KG1 (cell line): ENCODE data around the gene BRINP2.

Source experiments
- DNase-seq: peaks from one replicate; lab custom pipeline; 2025; lab: John Stamatoyannopoulos, UW

BRINP2 gene

DNA sequence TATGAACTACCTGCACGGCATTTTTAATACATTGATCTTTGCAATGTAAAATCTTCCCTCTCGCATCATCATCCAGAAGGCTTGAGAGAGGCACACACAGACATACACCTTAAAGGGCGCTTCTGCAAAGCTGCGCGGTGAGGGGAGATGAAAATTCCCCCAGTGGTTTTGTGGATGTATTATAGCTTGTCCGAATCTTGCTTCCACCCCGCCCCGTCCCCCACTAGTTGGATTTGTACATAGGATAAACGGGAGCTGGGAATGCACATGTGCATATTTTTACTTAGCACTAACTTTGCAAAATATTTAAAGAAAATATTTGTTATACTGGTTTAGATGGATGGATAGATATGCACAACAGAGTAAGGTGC lies 5.7 kb upstream of the BRINP2 start:
- DNase-seq: no peak

DNA sequence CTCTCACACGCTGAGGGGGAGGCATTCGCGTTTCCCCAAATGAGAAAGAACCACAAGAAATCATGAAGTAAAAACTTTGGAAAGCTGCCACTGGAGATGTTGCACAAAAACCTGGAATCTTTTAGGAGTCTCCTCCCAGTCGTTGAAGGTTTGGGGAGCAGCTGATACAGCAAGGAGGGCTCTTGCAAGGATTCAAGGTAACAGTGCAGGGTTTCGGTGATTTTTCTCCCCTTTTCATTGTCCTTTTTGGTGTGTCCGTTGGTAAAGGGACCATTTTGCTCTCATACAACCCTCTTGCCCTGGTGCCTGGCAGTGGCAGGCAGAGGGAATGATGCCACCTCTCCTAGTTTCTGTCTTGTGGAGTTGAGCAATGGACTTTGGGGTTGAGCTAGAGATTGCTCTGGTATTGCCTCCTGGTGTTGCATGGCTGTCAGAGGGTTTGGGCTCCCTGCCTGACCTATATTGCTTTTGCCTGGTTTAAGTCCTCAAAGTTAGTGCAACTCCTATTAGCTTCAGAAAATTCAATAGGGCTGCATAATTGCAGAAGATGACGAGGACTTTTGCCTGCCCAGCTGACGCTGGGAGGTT lies 872 bp downstream of the BRINP2 start:
- DNase-seq: no peak

- DNase-seq: no peak
Observed at GRCh38 chr1:177172272-177172671, 1.5 kb downstream of the BRINP2 start.

GRCh38 chr1:177172866-177173265 lies 2.1 kb downstream of the BRINP2 start:
- no peak for DNase-seq

- no peak for DNase-seq
Observed at GRCh38 chr1:177173976-177174375, 3.2 kb downstream of the BRINP2 start.

GRCh38 chr1:177174921-177175634 lies 4.3 kb downstream of the BRINP2 start:
- no peak for DNase-seq

DNA sequence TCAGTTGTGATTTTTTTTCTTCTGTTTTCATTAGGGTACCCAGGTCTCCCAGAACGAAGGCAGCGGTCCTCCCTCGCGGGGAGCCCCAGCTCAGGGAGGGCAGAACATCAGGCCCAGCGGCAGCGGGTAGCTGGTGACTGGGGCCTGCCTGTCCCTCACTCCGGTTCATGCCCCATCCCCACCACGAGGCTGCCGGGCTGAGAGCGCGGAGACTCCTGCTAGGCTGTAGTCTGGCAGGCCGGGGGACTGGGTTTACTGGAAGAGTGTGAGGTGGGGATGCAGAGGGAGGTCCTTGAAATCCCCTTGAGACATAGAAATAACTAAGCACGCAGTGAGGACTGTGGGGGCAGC lies 10.5 kb downstream of the BRINP2 start:
- DNase-seq: no peak

DNA sequence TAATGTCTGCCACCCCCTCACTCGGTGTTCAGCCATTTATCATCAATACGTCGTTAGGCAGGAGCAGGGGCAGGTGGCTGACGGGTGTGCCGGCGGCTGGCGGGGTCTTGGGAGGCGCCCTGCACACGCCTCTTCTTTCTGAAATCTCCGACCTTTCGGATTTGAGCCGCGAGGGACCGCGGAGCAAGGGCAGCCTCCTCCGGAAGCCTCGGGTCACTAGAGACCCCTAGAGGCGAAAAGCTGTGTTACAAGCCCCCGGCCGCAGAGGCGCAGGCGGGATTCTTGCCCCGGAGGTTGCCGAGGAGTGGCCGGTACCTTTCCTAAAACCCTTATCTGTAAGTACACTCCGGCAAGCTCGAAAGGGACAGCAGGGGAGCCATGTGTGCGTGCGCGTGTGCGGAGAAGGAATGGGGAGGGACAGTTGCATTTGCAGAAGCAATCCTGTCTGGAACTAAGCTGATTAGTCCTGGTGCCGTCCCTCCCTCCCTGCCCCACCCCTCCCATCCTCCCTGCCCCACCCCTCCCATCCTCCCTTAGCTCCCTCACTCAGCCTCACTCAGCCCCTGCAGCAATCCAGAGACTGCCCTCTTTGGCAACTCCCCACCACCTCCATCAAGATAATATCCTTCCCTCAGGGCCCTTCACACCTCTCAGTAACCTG lies 11.0 kb downstream of the BRINP2 start:
- DNase-seq: peak; percentile 3

DNA sequence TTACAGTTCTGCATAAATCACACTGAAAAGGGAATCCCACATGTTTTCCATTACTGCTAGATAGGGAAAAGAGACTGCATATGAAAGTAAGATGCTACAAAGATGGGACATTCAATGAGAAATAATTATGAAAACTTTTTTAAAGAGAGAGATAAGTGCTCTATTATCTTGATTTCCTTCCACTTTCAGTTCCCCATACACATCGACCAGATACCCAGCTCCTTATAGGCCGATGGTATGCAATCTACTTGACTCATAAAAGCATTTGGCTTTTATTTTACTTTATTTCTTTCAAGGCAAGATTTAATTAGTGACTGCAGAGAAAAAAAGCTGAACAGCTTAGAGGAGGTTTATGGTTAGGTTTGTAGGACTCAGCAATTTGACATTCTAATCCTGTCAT lies 13.1 kb downstream of the BRINP2 start:
- DNase-seq: no peak

DNA sequence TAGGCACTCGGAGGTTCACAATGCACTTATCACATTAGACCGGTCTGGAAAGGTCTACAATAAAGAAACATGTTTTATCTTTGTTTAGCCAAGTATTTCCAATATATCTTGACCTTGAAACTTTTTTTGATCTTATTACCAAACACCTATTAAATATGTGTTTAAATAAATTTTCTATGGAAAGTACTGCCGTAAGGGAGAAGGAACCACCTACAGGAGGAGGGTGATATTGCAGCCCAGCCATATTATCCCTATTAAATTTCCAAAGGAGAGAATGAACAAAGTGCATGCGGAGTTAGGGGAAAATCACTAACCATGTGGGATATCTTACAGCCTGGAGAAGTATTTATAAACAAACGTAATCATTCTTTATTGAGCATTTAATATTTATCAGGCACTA lies 14.5 kb downstream of the BRINP2 start:
- no peak for DNase-seq

DNA sequence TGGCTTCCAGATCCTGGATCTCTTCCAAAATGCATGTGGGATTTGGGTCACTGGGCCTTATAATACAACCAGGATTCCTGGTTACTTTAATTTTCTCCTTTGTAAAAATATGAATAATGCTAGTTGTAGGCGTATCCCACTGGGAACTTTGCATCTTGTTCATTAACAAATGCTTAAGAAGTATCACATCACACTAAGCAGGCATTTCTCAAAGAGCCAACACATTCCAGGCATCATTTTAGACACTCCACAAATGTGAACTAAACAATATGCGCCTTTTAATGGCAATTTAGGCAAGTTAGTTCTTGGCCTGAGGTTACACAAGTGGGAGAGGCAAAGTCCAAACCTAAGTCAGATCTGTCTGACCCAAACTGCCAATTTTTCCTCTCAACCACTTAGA lies 15.9 kb downstream of the BRINP2 start:
- no peak for DNase-seq

GRCh38 chr1:177190308-177190970 lies 19.7 kb downstream of the BRINP2 start:
- no peak for DNase-seq

DNA sequence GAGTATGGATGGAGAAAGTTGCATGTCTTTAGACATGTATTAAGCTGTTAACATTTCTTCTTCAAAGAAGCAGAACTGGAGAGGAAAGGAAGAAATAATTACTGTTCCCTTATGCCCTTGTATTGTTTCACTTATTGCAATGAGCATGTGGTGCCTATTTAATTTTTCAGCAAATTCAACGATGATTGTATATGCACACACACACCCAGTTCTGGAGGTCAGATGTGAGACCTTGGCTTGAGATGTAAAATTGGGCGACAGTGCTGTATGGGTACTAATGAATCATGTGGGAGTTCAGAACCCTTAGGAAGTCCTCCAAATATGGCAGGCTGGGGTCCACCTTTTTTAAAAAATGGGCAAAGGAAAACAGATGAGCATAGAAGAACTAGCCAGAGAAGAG lies 27.5 kb downstream of the BRINP2 start:
- no peak for DNase-seq

- DNase-seq: no peak
Observed at GRCh38 chr1:177200290-177200689, 29.5 kb downstream of the BRINP2 start.

- no peak for DNase-seq
Observed at GRCh38 chr1:177206831-177207355, 36.1 kb downstream of the BRINP2 start.

DNA sequence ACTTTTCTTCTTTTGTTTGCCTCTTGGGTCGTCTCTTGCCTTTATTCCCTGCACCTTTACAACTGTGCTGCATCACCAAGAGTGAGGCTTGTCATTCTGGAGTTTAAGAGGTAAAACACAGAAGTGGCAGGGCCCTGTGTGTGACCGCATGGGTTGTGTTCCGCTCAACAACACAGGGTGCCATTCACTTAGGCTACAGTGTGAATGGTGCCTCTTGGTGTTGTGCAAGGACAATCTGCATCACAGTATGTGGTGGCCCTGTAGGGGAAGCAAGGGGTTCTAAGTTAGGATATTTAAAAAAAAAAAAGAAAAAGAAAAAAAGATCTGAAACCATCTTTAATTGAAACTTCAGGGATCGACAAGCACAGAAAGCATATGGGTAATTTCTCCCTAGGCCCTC lies 38.2 kb downstream of the BRINP2 start:
- DNase-seq: no peak

DNA sequence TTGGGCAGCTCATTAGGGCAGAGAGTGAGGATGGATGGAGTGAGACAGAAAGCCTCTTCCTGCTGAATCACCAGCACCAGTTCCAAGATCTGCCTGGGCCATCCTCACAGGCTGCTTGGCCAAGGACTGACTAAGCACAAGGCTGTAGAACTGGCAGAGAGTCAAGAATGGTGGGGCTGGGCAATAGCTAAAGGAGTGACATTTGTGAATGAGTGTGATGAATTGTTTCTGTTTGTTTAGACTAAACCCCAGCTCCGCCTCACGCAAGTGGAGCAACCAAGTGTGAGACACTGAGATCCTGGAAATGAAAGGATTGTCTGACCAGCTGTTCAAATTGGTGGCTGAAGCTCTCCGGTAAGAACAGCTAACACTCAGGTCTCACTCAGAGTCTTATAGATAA lies 38.6 kb downstream of the BRINP2 start:
- no peak for DNase-seq

- no peak for DNase-seq
Observed at GRCh38 chr1:177210071-177210470, 39.3 kb downstream of the BRINP2 start.

GRCh38 chr1:177211231-177211630 lies 40.5 kb downstream of the BRINP2 start:
- no peak for DNase-seq

DNA sequence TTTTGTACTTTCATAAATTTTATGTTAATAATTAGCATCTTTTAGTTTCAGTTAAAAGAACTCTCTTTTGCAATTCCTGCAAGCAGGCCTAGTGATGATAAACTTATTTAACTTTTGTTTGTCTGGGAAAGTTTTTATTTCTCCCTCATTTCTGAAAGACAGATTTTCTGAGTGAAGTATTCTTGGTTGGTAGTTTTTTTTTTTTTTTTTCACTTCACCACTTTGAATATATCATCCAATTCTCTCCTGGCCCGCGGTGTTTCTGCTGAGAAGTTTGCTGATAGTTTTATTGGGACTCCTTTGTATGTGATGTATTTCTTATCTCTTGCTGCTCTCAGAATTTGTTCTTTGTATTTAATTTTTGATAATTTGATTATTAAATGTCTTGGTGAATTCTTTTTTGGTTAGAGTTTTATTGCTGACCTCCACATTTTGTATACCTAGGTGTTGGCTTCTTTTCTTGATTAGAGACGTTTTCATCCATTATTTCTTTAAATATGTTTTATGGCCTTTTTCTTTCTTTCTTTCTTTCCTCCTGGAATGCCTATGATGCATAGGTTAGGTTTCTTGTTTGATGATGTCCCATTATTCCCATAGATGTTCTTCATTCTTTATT lies 45.9 kb downstream of the BRINP2 start:
- DNase-seq: no peak

DNA sequence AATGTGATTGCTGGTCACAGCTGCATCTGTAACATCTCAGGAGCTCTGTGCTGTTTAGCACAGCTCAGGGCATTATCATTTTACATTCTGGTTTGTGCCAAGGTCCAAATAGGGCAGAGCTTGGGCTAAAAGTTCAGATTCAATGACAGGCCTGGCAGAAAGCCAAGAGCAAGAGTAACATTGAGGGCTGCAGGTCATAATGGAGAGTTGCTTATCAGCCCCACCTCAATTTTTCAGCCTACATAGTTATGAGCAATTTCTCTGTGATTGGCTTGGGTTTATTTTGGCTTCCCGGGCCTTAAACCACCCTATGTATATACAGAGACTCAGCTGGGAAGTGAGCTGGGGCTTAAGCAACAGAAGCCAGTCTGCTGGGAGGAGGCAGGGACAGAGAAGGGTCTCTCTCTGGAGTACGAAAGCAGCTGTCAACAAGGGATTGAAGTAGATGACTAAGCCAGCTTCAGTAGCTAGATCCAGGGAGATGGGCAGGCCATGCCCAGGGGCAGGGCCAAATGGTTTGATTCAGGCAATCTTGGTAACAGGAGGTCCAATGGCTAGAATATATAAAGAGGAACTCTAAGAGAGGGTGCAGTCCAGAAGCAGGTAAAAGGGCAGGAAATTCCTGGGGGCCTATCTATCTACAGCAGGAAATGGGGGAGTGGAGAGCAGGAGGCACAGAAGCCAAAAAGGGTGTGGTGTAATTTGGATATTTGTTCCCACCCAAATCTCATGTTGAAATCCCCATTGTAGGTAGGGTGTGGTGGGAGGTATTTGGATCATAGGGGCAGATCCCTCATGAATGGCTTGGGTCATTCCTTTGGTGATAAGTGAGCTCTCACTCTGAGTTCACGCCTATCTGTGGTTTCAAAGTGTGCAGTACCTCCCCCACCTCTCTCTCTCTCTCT lies 49.0 kb downstream of the BRINP2 start:
- no peak for DNase-seq
